ENCODE results near the gene PDIA5. TPM values are rescaled to one million over a fixed set of nuclear protein-coding genes. Genes with fewer than 3 reads are reported as not detected.

The PDIA5 gene
- total RNA-seq, 2 experiments from 2014 or later: 17.8 to 23.2 TPM

- no peak for DNase-seq
- Mint-ChIP-seq H3K4me3 (no peak overlapping the region), H3K4me1 (no peaks in the 10 kb centered on the region), H3K27ac (no peak overlapping the region), H3K27me3 (no peaks in the 10 kb centered on the region), H3K36me3 (peaks cover 29% of the 10 kb centered on the region), H3K9me3 (no peaks in the 10 kb centered on the region)
Observed at GRCh38 chr3:123157598-123158287, 90.9 kb downstream of the PDIA5 start.

GRCh38 chr3:123158330-123158729 is 91.5 kb downstream of the PDIA5 start:
- no peak overlapping the region for H3K4me3 Mint-ChIP-seq
- no peaks in the 10 kb centered on the region for H3K4me1 Mint-ChIP-seq
- peaks cover 32% of the 10 kb centered on the region for H3K36me3 Mint-ChIP-seq

DNA sequence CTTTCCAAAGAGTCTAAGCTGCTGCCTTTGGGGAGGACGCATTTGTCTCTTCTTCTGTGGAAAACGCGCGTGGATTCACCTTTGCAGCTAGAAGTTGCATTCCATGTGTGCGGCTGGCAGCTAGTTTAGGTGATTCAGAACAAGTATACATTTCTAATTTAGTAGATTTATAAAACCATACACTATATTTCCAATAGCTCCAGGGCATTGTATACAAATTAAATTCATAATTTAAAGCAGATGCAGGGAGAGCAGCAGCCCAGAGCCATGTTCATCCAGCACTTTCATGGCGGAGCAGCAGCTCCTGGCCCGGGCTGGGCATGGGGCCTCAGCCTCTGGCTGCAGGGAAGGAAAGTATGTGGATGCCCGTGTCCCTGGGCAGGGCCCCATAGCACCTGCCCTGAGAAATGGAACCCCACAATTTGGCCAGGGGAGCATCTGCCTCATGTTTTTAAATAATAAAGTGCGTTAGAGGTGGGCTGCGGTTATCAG is 92.1 kb downstream of the PDIA5 start:
- Mint-ChIP-seq H3K27ac (no peak overlapping the region), H3K9me3 (no peaks in the 10 kb centered on the region), H3K4me3 (no peak overlapping the region), H3K27me3 (no peaks in the 10 kb centered on the region), H3K4me1 (no peaks in the 10 kb centered on the region), H3K36me3 (peaks cover 38% of the 10 kb centered on the region)
- no peak for DNase-seq

More at GRCh38 chr3:123158330-123158729, 91.5 kb downstream of the PDIA5 start:
- DNase-seq: no peak
- Mint-ChIP-seq H3K27ac (no peak overlapping the region), H3K27me3 (no peaks in the 10 kb centered on the region), H3K9me3 (no peaks in the 10 kb centered on the region)

DNA sequence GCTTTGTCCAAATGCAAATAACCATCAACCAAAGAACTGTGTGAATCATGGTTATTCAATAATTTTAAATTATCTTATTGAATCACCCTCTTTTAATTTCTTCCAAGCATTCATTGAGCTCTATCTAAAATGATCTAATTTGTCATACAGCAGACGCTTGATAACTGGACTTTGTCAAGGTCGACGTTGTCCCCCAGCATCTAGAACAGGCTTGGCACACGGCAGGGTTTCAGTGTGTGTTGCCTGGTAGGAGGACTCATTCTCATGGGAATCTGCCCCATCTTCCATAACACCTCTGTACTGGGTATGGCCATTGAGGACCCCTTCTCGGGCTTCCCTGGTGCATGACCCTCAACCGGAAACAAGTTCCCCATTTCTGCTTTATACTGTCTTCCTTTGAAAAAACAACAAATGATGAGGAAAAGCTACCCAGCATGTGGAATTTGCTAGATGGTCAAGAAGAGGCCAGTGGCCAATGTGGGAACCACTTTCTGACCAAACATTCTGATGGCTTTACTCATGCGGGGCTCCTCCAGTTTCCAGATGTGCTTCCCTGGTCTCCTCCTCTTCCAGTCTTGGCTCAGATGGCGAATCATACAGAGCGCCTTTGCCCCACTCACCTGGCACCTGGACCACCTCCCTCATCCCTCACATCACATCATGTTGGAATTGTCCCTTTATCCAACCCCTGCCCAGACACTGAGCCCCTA is 93.3 kb downstream of the PDIA5 start:
- no peak overlapping the region for H3K4me3 Mint-ChIP-seq
- no peaks in the 10 kb centered on the region for H3K4me1 Mint-ChIP-seq
- H3K36me3 Mint-ChIP-seq: peaks cover 47% of the 10 kb centered on the region
- H3K9me3 Mint-ChIP-seq: peaks cover 3% of the 10 kb centered on the region
- DNase-seq: no peak
- no peaks in the 10 kb centered on the region for H3K27me3 Mint-ChIP-seq
- H3K27ac Mint-ChIP-seq: no peak overlapping the region

DNA sequence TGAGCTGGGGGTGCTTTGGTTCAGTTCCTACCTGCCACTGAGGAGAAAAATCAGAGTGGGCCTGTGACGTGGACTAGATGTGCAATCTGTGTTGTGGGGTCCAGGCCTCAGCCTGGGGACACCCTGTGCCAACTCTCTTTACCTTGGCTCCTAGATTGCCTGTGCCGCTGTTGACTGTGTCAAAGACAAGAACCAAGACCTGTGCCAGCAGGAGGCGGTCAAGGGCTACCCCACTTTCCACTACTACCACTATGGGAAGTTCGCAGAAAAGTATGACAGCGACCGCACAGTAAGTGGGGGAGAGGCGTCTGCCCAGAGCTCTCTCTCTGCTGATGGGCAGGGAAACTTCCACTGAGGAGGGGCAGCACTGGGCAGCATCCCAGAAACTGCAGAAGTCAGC is 94.3 kb downstream of the PDIA5 start:
- Mint-ChIP-seq H3K4me3 (no peak overlapping the region), H3K9me3 (peaks cover 3% of the 10 kb centered on the region), H3K27me3 (no peaks in the 10 kb centered on the region), H3K36me3 (peaks cover 56% of the 10 kb centered on the region), H3K4me1 (no peaks in the 10 kb centered on the region), H3K27ac (no peak overlapping the region)
- no peak for DNase-seq

DNA sequence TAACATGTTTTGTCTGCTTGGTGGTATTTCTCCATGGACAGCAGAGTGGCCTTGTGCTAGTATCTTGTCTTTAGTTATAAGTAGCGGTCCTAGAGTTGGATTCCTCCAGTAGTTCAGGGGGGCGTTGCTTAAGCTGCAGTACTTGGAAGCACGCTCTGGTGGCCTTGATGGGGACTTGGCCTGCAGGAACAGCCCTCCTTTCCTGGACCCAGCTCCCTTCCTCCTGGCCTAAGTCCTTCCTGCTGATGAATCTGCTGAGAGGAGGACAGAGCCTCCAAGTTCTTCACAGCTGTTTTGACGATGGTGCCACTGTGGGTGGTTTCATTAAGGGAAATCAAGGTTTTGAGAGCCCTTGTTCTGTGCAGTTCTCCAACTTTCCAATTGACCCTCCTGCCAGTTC is 96.3 kb downstream of the PDIA5 start:
- DNase-seq: no peak
- Mint-ChIP-seq H3K4me1 (no peaks in the 10 kb centered on the region), H3K4me3 (no peak overlapping the region), H3K9me3 (peaks cover 6% of the 10 kb centered on the region), H3K36me3 (peaks cover 69% of the 10 kb centered on the region), H3K27me3 (no peaks in the 10 kb centered on the region), H3K27ac (no peak overlapping the region)

DNA sequence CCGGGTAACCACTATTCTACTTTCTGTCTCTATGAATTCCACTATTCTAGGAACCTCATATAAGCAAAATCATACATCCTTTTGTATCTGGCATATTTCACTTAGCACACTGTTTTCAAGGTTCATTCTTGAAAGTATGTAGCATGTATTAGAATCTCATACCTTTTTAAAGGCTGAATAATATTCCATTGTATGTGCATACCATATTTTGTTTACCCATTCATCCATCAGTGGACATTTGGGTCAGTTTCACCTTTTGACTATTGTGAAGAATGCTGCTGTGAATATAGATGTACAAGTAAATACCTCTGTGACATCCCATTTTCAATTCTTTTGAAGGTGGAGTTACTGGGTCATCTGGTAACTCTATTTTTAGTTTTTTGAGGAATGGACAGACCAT is 98.3 kb downstream of the PDIA5 start:
- H3K27me3 Mint-ChIP-seq: no peaks in the 10 kb centered on the region
- H3K36me3 Mint-ChIP-seq: peaks cover 75% of the 10 kb centered on the region
- peaks cover 6% of the 10 kb centered on the region for H3K9me3 Mint-ChIP-seq
- no peaks in the 10 kb centered on the region for H3K4me1 Mint-ChIP-seq
- no peak for DNase-seq
- H3K27ac Mint-ChIP-seq: no peak overlapping the region
- H3K4me3 Mint-ChIP-seq: no peak overlapping the region

GRCh38 chr3:123167686-123168085 is 100.9 kb downstream of the PDIA5 start:
- peaks cover 6% of the 10 kb centered on the region for H3K9me3 Mint-ChIP-seq
- no peak for DNase-seq
- no peaks in the 10 kb centered on the region for H3K27me3 Mint-ChIP-seq
- no peak overlapping the region for H3K4me3 Mint-ChIP-seq
- no peak overlapping the region for H3K27ac Mint-ChIP-seq
- peaks cover 60% of the 10 kb centered on the region for H3K36me3 Mint-ChIP-seq
- no peaks in the 10 kb centered on the region for H3K4me1 Mint-ChIP-seq

GRCh38 chr3:123168122-123168521 is 101.3 kb downstream of the PDIA5 start:
- no peak for DNase-seq
- Mint-ChIP-seq H3K27ac (no peak overlapping the region), H3K4me1 (no peaks in the 10 kb centered on the region), H3K9me3 (peaks cover 6% of the 10 kb centered on the region), H3K4me3 (no peak overlapping the region), H3K27me3 (no peaks in the 10 kb centered on the region), H3K36me3 (peaks cover 56% of the 10 kb centered on the region)

DNA sequence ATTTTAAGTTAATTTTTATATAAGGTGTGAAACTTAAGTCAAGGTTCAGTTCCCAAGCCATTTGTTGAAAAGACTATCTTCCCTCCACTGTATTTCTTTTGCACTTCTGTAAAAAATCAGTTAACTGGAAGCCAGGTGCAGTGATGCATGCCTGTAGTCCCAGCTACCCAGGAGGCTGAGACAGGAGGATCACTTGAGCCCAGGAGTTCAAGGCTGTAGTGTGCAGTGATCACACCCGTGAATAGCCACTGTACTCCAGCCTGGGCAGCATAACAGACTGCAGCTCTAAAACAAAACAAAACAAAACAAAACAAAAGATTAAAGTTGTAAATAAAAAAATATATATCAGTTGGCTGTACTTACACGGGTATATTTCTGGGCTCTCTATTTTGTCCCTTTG is 101.8 kb downstream of the PDIA5 start:
- Mint-ChIP-seq H3K4me1 (no peaks in the 10 kb centered on the region), H3K4me3 (no peak overlapping the region), H3K9me3 (peaks cover 6% of the 10 kb centered on the region), H3K27ac (no peak overlapping the region), H3K36me3 (peaks cover 52% of the 10 kb centered on the region), H3K27me3 (no peaks in the 10 kb centered on the region)
- DNase-seq: no peak

DNA sequence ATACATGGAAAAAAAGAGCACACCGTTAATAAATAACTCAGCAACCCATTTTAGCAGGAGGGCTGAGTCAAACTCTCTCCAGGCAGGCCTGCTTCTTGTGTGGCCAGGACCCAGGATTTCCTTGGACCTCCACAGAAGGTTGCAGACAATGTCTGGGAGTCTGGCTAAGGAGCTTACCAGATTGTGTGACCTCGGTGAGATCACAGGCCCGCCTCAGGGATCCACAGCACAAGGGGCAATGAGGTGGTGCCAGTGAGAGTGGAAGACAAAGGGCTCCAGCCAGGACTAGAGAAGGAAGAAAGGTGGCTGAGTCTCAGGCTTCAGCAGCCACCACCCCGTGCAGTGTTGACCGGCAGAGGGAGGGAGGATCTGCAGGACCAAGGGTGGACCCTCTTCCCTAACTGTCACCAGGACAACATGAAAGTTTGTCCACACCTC is 102.7 kb downstream of the PDIA5 start:
- no peak overlapping the region for H3K4me3 Mint-ChIP-seq
- peaks cover 43% of the 10 kb centered on the region for H3K36me3 Mint-ChIP-seq
- peaks cover 6% of the 10 kb centered on the region for H3K9me3 Mint-ChIP-seq
- no peak overlapping the region for H3K27ac Mint-ChIP-seq
- no peaks in the 10 kb centered on the region for H3K27me3 Mint-ChIP-seq
- DNase-seq: no peak
- H3K4me1 Mint-ChIP-seq: no peaks in the 10 kb centered on the region

- DNase-seq: no peak
- H3K27ac Mint-ChIP-seq: no peak overlapping the region
- H3K4me1 Mint-ChIP-seq: no peaks in the 10 kb centered on the region
- H3K36me3 Mint-ChIP-seq: peaks cover 39% of the 10 kb centered on the region
- H3K4me3 Mint-ChIP-seq: no peak overlapping the region
- no peaks in the 10 kb centered on the region for H3K27me3 Mint-ChIP-seq
- H3K9me3 Mint-ChIP-seq: peaks cover 5% of the 10 kb centered on the region
Observed at GRCh38 chr3:123169930-123170329, 103.1 kb downstream of the PDIA5 start.

DNA sequence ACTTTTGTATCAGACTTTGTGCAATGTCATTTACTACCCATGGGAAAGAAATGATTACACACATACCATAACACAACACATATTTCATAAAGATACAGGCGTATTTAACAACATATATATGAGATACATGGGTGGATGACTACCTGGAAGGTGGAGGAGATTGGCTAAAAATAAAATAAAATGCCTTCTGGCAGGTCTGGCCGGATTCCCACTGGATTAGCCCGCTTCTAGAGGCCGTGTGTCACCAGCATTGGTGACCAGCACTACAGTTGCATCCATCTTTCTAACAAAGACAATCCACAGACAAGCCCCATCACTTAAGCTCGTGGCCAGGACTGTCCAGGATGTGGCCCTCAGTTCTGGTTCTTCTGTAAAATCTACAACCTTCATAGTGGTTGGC is 114.0 kb downstream of the PDIA5 start:
- Mint-ChIP-seq H3K27ac (no peak overlapping the region), H3K9me3 (peaks cover 6% of the 10 kb centered on the region), H3K4me1 (no peaks in the 10 kb centered on the region), H3K27me3 (no peaks in the 10 kb centered on the region), H3K36me3 (peaks cover 22% of the 10 kb centered on the region), H3K4me3 (no peak overlapping the region)
- DNase-seq: no peak

DNA sequence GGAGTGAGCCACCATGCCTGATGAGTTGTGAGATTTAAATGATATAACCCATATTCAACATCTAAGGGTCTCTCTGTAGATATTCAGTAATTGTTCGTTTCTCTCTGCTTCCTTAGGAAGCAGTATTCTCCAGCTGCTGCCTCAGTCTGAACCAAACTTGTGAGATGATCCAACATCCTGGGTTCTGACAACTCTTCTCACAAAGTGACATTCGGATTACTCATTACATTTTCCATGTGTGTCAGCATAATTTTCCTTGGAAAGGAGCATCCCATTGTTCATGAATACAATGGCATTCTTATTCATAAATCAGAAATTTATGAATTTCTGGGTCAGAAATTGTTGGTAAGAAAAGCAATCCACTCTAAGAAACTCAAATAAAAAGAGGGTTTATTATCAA is 119.9 kb downstream of the PDIA5 start:
- H3K27ac Mint-ChIP-seq: peak overlapping the region; percentile 34
- no peak for DNase-seq
- H3K4me1 Mint-ChIP-seq: no peaks in the 10 kb centered on the region
- H3K36me3 Mint-ChIP-seq: peaks cover 5% of the 10 kb centered on the region
- H3K27me3 Mint-ChIP-seq: peaks cover 5% of the 10 kb centered on the region
- H3K9me3 Mint-ChIP-seq: peaks cover 6% of the 10 kb centered on the region
- H3K4me3 Mint-ChIP-seq: no peak overlapping the region

GRCh38 chr3:123188058-123188457 is 121.2 kb downstream of the PDIA5 start:
- no peak for DNase-seq
- Mint-ChIP-seq H3K4me1 (no peaks in the 10 kb centered on the region), H3K4me3 (no peak overlapping the region), H3K9me3 (peaks cover 2% of the 10 kb centered on the region), H3K27ac (no peak overlapping the region), H3K36me3 (peaks cover 1% of the 10 kb centered on the region), H3K27me3 (peaks cover 5% of the 10 kb centered on the region)
